Measurements from ENCODE around the gene LRP6. TPM values are rescaled to one million over a fixed set of nuclear protein-coding genes. Genes with fewer than 3 reads are reported as not detected.

Gene LRP6
- total RNA-seq, 4 donors from 2014 or later, result 4.3 to 18.7 (median 9.0) TPM

DNA sequence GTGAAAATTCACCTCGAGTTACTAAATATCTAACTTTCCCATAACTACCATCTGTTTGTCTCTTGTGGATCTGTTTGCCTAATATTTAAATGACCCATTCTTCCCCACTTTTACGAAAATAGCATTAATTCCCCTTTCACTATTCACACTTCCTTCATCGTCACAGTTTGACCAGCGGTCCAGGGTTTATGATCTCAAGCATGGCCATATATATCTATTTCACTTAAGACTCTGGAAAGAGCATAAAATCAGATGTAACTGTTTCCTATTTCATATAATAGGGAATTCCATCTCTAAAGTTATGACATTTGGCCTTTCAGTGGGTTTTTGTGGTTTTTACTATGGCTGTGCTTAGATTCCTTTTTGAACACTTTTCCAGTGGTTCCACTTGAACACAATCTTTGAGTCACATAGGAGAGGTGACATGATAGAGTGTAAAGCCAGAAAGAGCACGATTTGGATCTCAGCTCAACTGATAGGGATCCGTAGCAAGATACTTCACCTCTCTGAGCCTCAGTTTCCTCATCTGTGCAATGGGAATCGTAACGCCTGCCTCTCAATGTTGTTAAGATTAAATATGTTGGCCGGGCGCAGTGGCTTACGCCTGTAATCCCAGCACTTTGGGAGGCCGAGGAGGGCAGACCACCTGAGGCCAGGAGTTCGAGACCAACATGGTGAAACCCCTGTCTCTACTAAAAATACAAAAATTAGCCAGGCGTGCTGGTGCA is 196.9 kb downstream of the LRP6 start:
- no peak overlapping the region for H3K4me3 ChIP-seq
- H3K36me3 ChIP-seq, result no peaks in the 10 kb centered on the region
- H3K9me3 ChIP-seq, result no peaks in the 10 kb centered on the region
- H3K4me1 ChIP-seq, result peaks cover 0 to 14% (median 0%) of the 10 kb centered on the region in 3 donors
- 87 to 91% methylated on average over 11 to 13 of the region's 14 CpGs for whole genome bisulfite sequencing, 2 donors
- no peak overlapping the region for H3K27ac ChIP-seq
- TF ChIP-seq, protein P1, sequence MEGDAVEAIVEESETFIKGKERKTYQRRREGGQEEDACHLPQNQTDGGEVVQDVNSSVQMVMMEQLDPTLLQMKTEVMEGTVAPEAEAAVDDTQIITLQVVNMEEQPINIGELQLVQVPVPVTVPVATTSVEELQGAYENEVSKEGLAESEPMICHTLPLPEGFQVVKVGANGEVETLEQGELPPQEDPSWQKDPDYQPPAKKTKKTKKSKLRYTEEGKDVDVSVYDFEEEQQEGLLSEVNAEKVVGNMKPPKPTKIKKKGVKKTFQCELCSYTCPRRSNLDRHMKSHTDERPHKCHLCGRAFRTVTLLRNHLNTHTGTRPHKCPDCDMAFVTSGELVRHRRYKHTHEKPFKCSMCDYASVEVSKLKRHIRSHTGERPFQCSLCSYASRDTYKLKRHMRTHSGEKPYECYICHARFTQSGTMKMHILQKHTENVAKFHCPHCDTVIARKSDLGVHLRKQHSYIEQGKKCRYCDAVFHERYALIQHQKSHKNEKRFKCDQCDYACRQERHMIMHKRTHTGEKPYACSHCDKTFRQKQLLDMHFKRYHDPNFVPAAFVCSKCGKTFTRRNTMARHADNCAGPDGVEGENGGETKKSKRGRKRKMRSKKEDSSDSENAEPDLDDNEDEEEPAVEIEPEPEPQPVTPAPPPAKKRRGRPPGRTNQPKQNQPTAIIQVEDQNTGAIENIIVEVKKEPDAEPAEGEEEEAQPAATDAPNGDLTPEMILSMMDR (IDR thresholded peaks at IDR 0.05), result no peak
- TF ChIP-seq POLR2A (IDR thresholded peaks at IDR 0.05), result no peak
- DNase-seq, result no peak
- H3K27me3 ChIP-seq, result peaks cover 0 to 21% (median 0%) of the 10 kb centered on the region in 4 donors
- intact Hi-C loops (cut with DNase I), result no loop called here

DNA sequence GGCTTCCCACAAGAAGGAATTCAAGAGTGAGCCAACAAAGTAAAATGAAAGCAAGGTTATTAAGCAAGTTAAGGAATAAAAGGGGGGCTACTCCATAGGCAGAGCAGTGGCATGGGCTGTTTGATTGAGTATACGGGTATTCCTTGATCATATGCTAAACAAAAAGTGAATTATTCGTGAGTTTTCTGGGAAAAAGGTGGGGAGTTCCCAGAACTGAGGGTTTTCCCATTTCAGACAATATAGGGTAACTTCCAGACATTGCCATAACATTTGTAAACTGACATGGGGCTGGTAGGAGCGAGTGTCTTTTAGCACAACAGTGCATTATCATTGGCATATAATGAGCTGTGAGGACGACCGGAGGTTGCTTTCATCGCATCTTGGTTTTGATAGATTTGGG is 198.1 kb downstream of the LRP6 start:
- 75 to 84% methylated on average over 6 of the region's 6 CpGs for WGBS, 2 donors
- peaks cover 0 to 21% (median 0%) of the 10 kb centered on the region in 4 donors for H3K27me3 ChIP-seq
- DNase-seq, result no peak
- TF ChIP-seq POLR2A (IDR thresholded peaks at IDR 0.05), result no peak
- TF ChIP-seq, protein P1 (IDR thresholded peaks at IDR 0.05), result no peak
- H3K4me1 ChIP-seq, result peaks cover 0 to 14% (median 0%) of the 10 kb centered on the region in 3 donors
- H3K4me3 ChIP-seq, result no peak overlapping the region
- no peaks in the 10 kb centered on the region for H3K9me3 ChIP-seq
- no peak overlapping the region for H3K27ac ChIP-seq
- intact Hi-C loops (cut with DNase I), result no loop called here
- no peaks in the 10 kb centered on the region for H3K36me3 ChIP-seq

Small RNA genes within 50 kb of the gene (small RNA-seq; reads per million reads assigned to genes)
- gene RNU6-318P (0 reads per million in 4 donors), gene RNU6-545P (0 reads per million in 4 donors)

Other genes with a start within 250 kb of the LRP6 start
- gene BCL2L14, start 196.1 kb downstream of the LRP6 start, total RNA-seq, result 1 to 10 TPM in 1 of 4 donors, not detected in 3; 1.6 TPM
- 10 to 100 TPM; 22.5 to 59.0 (median 47.7) TPM for gene MANSC1, start 83.2 kb upstream of the LRP6 start, total RNA-seq
- 10 to 100 TPM in 2 of 4 donors, 1 to 10 TPM in 2; 7.6 to 20.4 (median 10.0) TPM for gene BORCS5, start 90.0 kb upstream of the LRP6 start, total RNA-seq